IMR-90 (cell line): ENCODE measurements around the gene SPTBN5. TPM values are rescaled to one million over a fixed set of nuclear protein-coding genes. Genes with fewer than 3 reads are reported as not detected.

Source experiments
- ATAC-seq: fragments of 200-7000 bp; cut with Tn5 transposase; 2 replicates; pipeline ENCODE4 v1.9.1; 2020; ENCODE audit warnings: low read depth, mild to moderate bottlenecking, moderate library complexity
- BruUV-seq: library from RNA; stranded (reverse); fragments of 400-500 nt; replicated peaks from 2 replicates; lab custom pipeline; 2021; lab: Mats Ljungman, UMichigan
- CTCF ChIA-PET: fragments of 300-600 bp; formaldehyde crosslinking; extraction: SDS; loops from one replicate; lab custom pipeline; 2021; ENCODE audit warnings: antibody characterized with exemption; lab: Yijun Ruan, JAX
- POLR2A ChIA-PET: fragments of 300-600 bp; sonication (Branson Sonifier 250); formaldehyde crosslinking; loops from one replicate; lab custom pipeline; 2022; ENCODE audit warnings: antibody characterized with exemption; ENCODE audit not compliant: unreplicated experiment; lab: Charles Lee
- DNase-seq: peaks from one replicate; pipeline ENCODE4 v3.0.0; 2013
- H2AFZ ChIP-seq: replicated peaks from 2 replicates; pipeline ENCODE3; 2013; ENCODE audit warnings: low read length, mild to moderate bottlenecking; ENCODE audit not compliant: poor library complexity
- H2AK5ac ChIP-seq: 2 replicates; pipeline ENCODE4 v1.6.1; 2013; ENCODE audit warnings: low read depth, low read length, inconsistent platforms
- H2AK9ac ChIP-seq: replicated peaks from 2 replicates; pipeline ENCODE3; 2013; ENCODE audit warnings: mild to moderate bottlenecking, low read depth, low read length, moderate library complexity; ENCODE audit not compliant: poor library complexity
- H2BK120ac ChIP-seq: 2 replicates; pipeline ENCODE4 v1.6.1; 2013; ENCODE audit warnings: low read depth, low read length, inconsistent platforms
- H2BK15ac ChIP-seq: 3 replicates; pipeline ENCODE4 v1.6.1; 2013; ENCODE audit warnings: low read depth, low read length, inconsistent platforms
- H2BK20ac ChIP-seq: 2 replicates; pipeline ENCODE4 v1.6.1; 2013; ENCODE audit warnings: low read depth, mild to moderate bottlenecking, inconsistent platforms, low read length, moderate library complexity
- H2BK5ac ChIP-seq: 2 replicates; pipeline ENCODE4 v1.6.1; 2013; ENCODE audit warnings: mild to moderate bottlenecking, low read depth, low read length, inconsistent platforms; ENCODE audit not compliant: poor library complexity, severe bottlenecking
- H3K14ac ChIP-seq: replicated peaks from 2 replicates; pipeline ENCODE4 v1.6.1; 2013; ENCODE audit warnings: low read depth, low read length, inconsistent platforms
- H3K18ac ChIP-seq: 2 replicates; pipeline ENCODE4 v1.6.1; 2013; ENCODE audit warnings: low read depth, low read length, control low read depth
- H3K23ac ChIP-seq: 2 replicates; pipeline ENCODE4 v1.6.1; 2013; ENCODE audit warnings: low read depth, low read length, inconsistent platforms
- H3K27ac ChIP-seq: 2 replicates; pipeline ENCODE4 v1.5.1; 2013; ENCODE audit warnings: mild to moderate bottlenecking, control low read depth, low read length; ENCODE audit not compliant: insufficient read depth
- H3K27me3 ChIP-seq: 2 replicates; pipeline ENCODE4 v1.6.1; 2013; ENCODE audit warnings: low read length; ENCODE audit not compliant: control insufficient read depth, insufficient read depth
- H3K36me3 ChIP-seq: 2 replicates; pipeline ENCODE4 v1.6.1; 2013; ENCODE audit warnings: low read length, mixed read lengths; ENCODE audit not compliant: control insufficient read depth, insufficient read depth
- H3K4ac ChIP-seq: 2 replicates; pipeline ENCODE4 v1.6.1; 2013; ENCODE audit warnings: low read depth, low read length, inconsistent platforms
- H3K4me1 ChIP-seq: 2 replicates; pipeline ENCODE4 v1.6.1; 2013; ENCODE audit warnings: low read length, mixed read lengths; ENCODE audit not compliant: control insufficient read depth, insufficient read depth
- H3K4me2 ChIP-seq: 2 replicates; pipeline ENCODE4 v1.6.1; 2013; ENCODE audit warnings: low read depth, mild to moderate bottlenecking, control low read depth, low read length, moderate library complexity
- H3K4me3 ChIP-seq: 2 replicates; pipeline ENCODE4 v1.5.1; 2013; ENCODE audit warnings: low read depth, mild to moderate bottlenecking, control low read depth, low read length, moderate library complexity; ENCODE audit not compliant: insufficient read depth
- H3K56ac ChIP-seq: 2 replicates; pipeline ENCODE4 v1.6.1; 2013; ENCODE audit warnings: low read length, inconsistent platforms; ENCODE audit not compliant: insufficient read depth; ENCODE audit errors: extremely low read depth
- H3K79me1 ChIP-seq, 2 experiments: 2 replicates each; pipeline ENCODE4 v1.6.1; 2013; ENCODE audit warnings: low read length in 2 of 2, inconsistent platforms in 1 of 2, low read depth in 1 of 2
- H3K9ac ChIP-seq: 2 replicates; pipeline ENCODE4 v1.6.1; 2013; ENCODE audit warnings: low read depth, low read length, control low read depth
- H3K9me1 ChIP-seq: 2 replicates; pipeline ENCODE4 v1.6.1; 2013; ENCODE audit warnings: low read length, inconsistent platforms; ENCODE audit not compliant: insufficient read depth
- H3K9me3 ChIP-seq: 2 replicates; pipeline ENCODE4 v1.6.1; 2013; ENCODE audit warnings: low read length; ENCODE audit not compliant: control insufficient read depth, insufficient read depth
- H4K20me1 ChIP-seq: 2 replicates; pipeline ENCODE4 v1.6.1; 2013; ENCODE audit warnings: low read length, inconsistent platforms; ENCODE audit not compliant: insufficient read depth
- H4K5ac ChIP-seq: 2 replicates; pipeline ENCODE4 v1.6.1; 2013; ENCODE audit warnings: mild to moderate bottlenecking, low read depth, low read length, control low read depth
- H4K8ac ChIP-seq, 2 experiments: 2 replicates each; pipeline ENCODE4 v1.6.1; 2013; ENCODE audit warnings: low read depth in 2 of 2, low read length in 2 of 2, control low read depth in 1 of 2, inconsistent platforms in 1 of 2
- H4K91ac ChIP-seq: 2 replicates; pipeline ENCODE4 v1.6.1; 2013; ENCODE audit warnings: low read depth, low read length, inconsistent platforms; ENCODE audit not compliant: insufficient read depth
- BHLHE40 ChIP-seq: fragments of 150-350 bp; IDR thresholded peaks from 2 replicates; pipeline ENCODE4 v1.6.1; 2016; ENCODE audit warnings: mild to moderate bottlenecking, low read depth, low read length
- CEBPB ChIP-seq: IDR thresholded peaks from 2 replicates; pipeline ENCODE4 v1.6.1; 2012; ENCODE audit warnings: low read depth, low read length, improper control_type of control experiment
- CHD1 ChIP-seq: IDR thresholded peaks from 2 replicates; pipeline ENCODE4 v1.6.1; 2012; ENCODE audit warnings: low read depth, low read length, improper control_type of control experiment
- FOS ChIP-seq: fragments of 150-350 bp; IDR thresholded peaks from 2 replicates; pipeline ENCODE4 v1.6.1; 2016; ENCODE audit warnings: low read depth, low read length
- MAFK ChIP-seq: IDR thresholded peaks from 2 replicates; pipeline ENCODE4 v1.6.1; 2012; ENCODE audit warnings: low read depth, low read length, improper control_type of control experiment
- MAZ ChIP-seq: IDR thresholded peaks from 2 replicates; pipeline ENCODE4 v1.6.1; 2012; ENCODE audit warnings: low read depth, mild to moderate bottlenecking, low read length, improper control_type of control experiment, moderate library complexity, borderline replicate concordance
- MXI1 ChIP-seq: IDR thresholded peaks from 2 replicates; pipeline ENCODE4 v1.6.1; 2012; ENCODE audit warnings: low read depth, mild to moderate bottlenecking, low read length, moderate library complexity, borderline replicate concordance
- NFE2L2 ChIP-seq: fragments of 150-350 bp; IDR thresholded peaks from 2 replicates; pipeline ENCODE4 v1.6.1; 2016; ENCODE audit warnings: low read depth, mild to moderate bottlenecking, low read length
- POLR2A ChIP-seq: IDR thresholded peaks from 2 replicates; pipeline ENCODE4 v1.6.1; 2012; ENCODE audit warnings: mild to moderate bottlenecking, low read depth, low read length
- RCOR1 ChIP-seq: IDR thresholded peaks from 2 replicates; pipeline ENCODE4 v1.6.1; 2012; ENCODE audit warnings: mild to moderate bottlenecking, low read length, improper control_type of control experiment; ENCODE audit not compliant: insufficient replicate concordance
- RFX5 ChIP-seq: IDR thresholded peaks from 2 replicates; pipeline ENCODE4 v1.8.0; 2012; ENCODE audit warnings: low read depth, mild to moderate bottlenecking, low read length, moderate library complexity
- SMC3 ChIP-seq: fragments of 150-350 bp; IDR thresholded peaks from 2 replicates; pipeline ENCODE4 v1.6.1; 2016; ENCODE audit warnings: low read depth, mild to moderate bottlenecking, antibody characterized with exemption, low read length, moderate library complexity
- WGBS, 2 experiments: methylation state at CpG; one replicate each; pipeline versions ENCODE4 v1.1.5 to v1.1.7; 2013; ENCODE audit warnings: missing lambda C conversion rate in 2 of 2; ENCODE audit not compliant: insufficient read length in 1 of 2; ENCODE audit errors: extremely low coverage in 2 of 2; 5-methylcytosine and 5-hydroxymethylcytosine counted together
- dilution Hi-C: fragments of 300-500 bp; cut with HindIII; formaldehyde crosslinking; loops from one replicate; pipeline ENCODE4 v1.14.3; 2018; ENCODE audit warnings: low sequenced_read_pairs; ENCODE audit not compliant: unreplicated experiment
- in situ Hi-C: fragments of 300-500 bp; cut with MboI; formaldehyde crosslinking; loops from 3 replicates; pipeline ENCODE4 v1.14.3; 2019; ENCODE audit warnings: low sequenced_read_pairs, inconsistent platforms, mixed read lengths
- intact Hi-C: fragments of 100-400 bp; cut with micrococcal nuclease; formaldehyde crosslinking; loops from 2 replicates; pipeline ENCODE4 v1.10.0; 2022
- polyA plus RNA-seq, 3 experiments: library from polyadenylated mRNA; depleted of rRNA; stranded (reverse); fragments of >200 nt; gene quantifications; 2 replicates each; pipeline ENCODE4 v1.2.3, GENCODE V29; 2012; ENCODE audit warnings: low replicate concordance in 1 of 3
- total RNA-seq: library from RNA; depleted of rRNA; stranded (reverse); fragments of >200 nt; gene quantifications from 2 replicates; pipeline ENCODE4 v1.2.3, GENCODE V29; 2012
- TF ChIP-seq, protein P1 (sequence below): fragments of 150-350 bp; IDR thresholded peaks from 2 replicates; pipeline ENCODE4 v1.6.1; 2017; ENCODE audit warnings: mild to moderate bottlenecking, antibody characterized with exemption, low read length, low read depth
- TF ChIP-seq, protein P2 (sequence below): conservative IDR thresholded peaks from 2 replicates; pipeline ENCODE4 v1.5.1; 2012; ENCODE audit warnings: mild to moderate bottlenecking, low read depth, low read length, improper control_type of control experiment
- TF ChIP-seq, protein P3 (sequence below): fragments of 150-350 bp; IDR thresholded peaks from 2 replicates; pipeline ENCODE4 v1.6.1; 2016; ENCODE audit warnings: low read depth, mild to moderate bottlenecking, low read length, moderate library complexity, borderline replicate concordance

The SPTBN5 gene
- total and polyA plus RNA-seq, 2 of the 4 experiments (the other 2 are of a cell fraction) = under 0.01 to 0.38 TPM

DNA sequence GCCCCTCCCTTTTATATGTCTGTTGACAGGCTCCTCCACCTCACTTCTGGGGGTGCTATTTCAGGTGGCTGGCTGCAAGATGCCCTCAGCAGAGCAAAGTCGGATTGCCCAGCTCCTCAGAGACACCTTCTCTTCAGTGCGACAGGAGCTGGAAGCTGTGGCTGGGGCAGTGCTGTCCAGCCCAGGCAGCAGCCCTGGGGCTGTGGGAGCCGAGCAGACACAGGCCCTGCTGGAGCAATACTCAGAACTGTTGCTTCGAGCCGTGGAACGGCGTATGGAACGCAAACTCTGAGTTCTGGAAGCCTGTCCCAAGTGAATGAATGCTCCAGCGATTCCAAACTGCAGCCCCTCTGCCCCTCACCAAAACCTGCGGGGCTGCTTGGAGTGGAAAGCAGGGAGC is 68.7 kb downstream of the SPTBN5 start:
- Histone ChIP-seq H3K56ac (no peak overlapping the region), H3K4me2 (no peak overlapping the region), H3K36me3 (peaks cover 50% of the 10 kb centered on the region), H3K27me3 (no peaks in the 10 kb centered on the region), H3K23ac (no peak overlapping the region), H4K8ac (no peak overlapping the region), H3K4me3 (no peak overlapping the region), H3K14ac (no peak overlapping the region), H3K4me1 (peaks cover 2% of the 10 kb centered on the region; the same call in 1 of the 2 replicates), H3K27ac (no peak overlapping the region), H2AFZ (no peak overlapping the region), H2BK5ac (no peak overlapping the region), H4K5ac (no peak overlapping the region), H2AK9ac (no peak overlapping the region), H4K20me1 (no peaks in the 10 kb centered on the region; the same call in 1 of the 2 replicates), H3K79me1 (peaks cover 15 to 18% of the 10 kb centered on the region in 2 experiments), H4K91ac (no peak overlapping the region), H2BK20ac (no peak overlapping the region), H2AK5ac (no peak overlapping the region), H3K18ac (no peak overlapping the region), H3K9me1 (0 out of 2 replicates have a peak, but pooled peaks cover 5% of the 10 kb centered on the region), H3K9me3 (no peaks in the 10 kb centered on the region), H3K9ac (no peak overlapping the region), H2BK120ac (no peak overlapping the region), H3K4ac (no peak overlapping the region), H2BK15ac (no peak overlapping the region)
- WGBS, 2 experiments = 90% methylated on average over 2 of the region's 10 CpGs; no CpG with 5 or more reads in 1 of the 2 experiments
- dilution Hi-C loops = no loop called here
- intact Hi-C loops = no loop called here
- ATAC-seq (no peak), DNase-seq (no peak)
- BruUV-seq = no TSS peak
- ChIA-PET POLR2A (no interaction called here), CTCF (no interaction called here)
- in situ Hi-C loops = no loop called here
- TF ChIP-seq RCOR1 (no peak), SMC3 (no peak), MXI1 (no peak), MAZ (no peak), FOS (no peak), MAFK (no peak), POLR2A (no peak), NFE2L2 (no peak), BHLHE40 (no peak), RFX5 (no peak), CEBPB (no peak), CHD1 (no peak)
- TF ChIP-seq, protein P1, sequence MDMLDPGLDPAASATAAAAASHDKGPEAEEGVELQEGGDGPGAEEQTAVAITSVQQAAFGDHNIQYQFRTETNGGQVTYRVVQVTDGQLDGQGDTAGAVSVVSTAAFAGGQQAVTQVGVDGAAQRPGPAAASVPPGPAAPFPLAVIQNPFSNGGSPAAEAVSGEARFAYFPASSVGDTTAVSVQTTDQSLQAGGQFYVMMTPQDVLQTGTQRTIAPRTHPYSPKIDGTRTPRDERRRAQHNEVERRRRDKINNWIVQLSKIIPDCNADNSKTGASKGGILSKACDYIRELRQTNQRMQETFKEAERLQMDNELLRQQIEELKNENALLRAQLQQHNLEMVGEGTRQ = no peak
- TF ChIP-seq, protein P2, sequence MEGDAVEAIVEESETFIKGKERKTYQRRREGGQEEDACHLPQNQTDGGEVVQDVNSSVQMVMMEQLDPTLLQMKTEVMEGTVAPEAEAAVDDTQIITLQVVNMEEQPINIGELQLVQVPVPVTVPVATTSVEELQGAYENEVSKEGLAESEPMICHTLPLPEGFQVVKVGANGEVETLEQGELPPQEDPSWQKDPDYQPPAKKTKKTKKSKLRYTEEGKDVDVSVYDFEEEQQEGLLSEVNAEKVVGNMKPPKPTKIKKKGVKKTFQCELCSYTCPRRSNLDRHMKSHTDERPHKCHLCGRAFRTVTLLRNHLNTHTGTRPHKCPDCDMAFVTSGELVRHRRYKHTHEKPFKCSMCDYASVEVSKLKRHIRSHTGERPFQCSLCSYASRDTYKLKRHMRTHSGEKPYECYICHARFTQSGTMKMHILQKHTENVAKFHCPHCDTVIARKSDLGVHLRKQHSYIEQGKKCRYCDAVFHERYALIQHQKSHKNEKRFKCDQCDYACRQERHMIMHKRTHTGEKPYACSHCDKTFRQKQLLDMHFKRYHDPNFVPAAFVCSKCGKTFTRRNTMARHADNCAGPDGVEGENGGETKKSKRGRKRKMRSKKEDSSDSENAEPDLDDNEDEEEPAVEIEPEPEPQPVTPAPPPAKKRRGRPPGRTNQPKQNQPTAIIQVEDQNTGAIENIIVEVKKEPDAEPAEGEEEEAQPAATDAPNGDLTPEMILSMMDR = no peak
- TF ChIP-seq, protein P3, sequence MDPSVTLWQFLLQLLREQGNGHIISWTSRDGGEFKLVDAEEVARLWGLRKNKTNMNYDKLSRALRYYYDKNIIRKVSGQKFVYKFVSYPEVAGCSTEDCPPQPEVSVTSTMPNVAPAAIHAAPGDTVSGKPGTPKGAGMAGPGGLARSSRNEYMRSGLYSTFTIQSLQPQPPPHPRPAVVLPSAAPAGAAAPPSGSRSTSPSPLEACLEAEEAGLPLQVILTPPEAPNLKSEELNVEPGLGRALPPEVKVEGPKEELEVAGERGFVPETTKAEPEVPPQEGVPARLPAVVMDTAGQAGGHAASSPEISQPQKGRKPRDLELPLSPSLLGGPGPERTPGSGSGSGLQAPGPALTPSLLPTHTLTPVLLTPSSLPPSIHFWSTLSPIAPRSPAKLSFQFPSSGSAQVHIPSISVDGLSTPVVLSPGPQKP = no peak
